B cell (primary cell): ENCODE data around the gene NTRK2. TPM values are rescaled to one million over a fixed set of nuclear protein-coding genes. Genes with fewer than 3 reads are reported as not detected.

Experiments used
- ATAC-seq: fragments of 200-7000 bp; cut with Tn5 transposase; one replicate; pipeline ENCODE4 v1.10.0; 2021; ENCODE audit warnings: low read depth, mild to moderate bottlenecking, moderate number of reproducible peaks, moderate library complexity
- CTCF ChIA-PET: fragments of 350-600 bp; sonication (Branson Sonifier 250); formaldehyde crosslinking; loops from one replicate; lab custom pipeline; 2021; ENCODE audit warnings: antibody characterized with exemption, inconsistent platforms; lab: Charles Lee
- POLR2A ChIA-PET: fragments of 350-600 bp; sonication (Branson Sonifier 250); formaldehyde crosslinking; loops from one replicate; lab custom pipeline; 2021; ENCODE audit warnings: antibody characterized with exemption; lab: Charles Lee
- DNase-seq: peaks from one replicate; pipeline ENCODE4 v3.0.0; 2013
- H2AFZ ChIP-seq: 2 replicates; pipeline ENCODE4 v1.6.1; 2012; ENCODE audit warnings: mild to moderate bottlenecking, low read depth, low read length; ENCODE audit not compliant: insufficient read depth, poor library complexity, severe bottlenecking
- H3K27ac ChIP-seq, 2 donors: 1 replicate in 1 of 2; 2 replicates in 1 of 2; pipeline ENCODE4 v1.5.1; 2012 to 2013; ENCODE audit warnings: low read length in 2 of 2, mild to moderate bottlenecking in 2 of 2, moderate library complexity in 1 of 2
- H3K27me3 ChIP-seq, 4 experiments: fragments of 200-600 bp in 1 of 4; sonication (generic) in 1 of 4; replicated peaks in 1 of 4; 1 replicate in 2 of 4; 2 replicates in 2 of 4; pipeline versions ENCODE4 v1.6.1 to v1.7.0; 2013 to 2016; ENCODE audit warnings: low read length in 3 of 4, mild to moderate bottlenecking in 2 of 4, mixed read lengths in 1 of 4, moderate library complexity in 1 of 4; ENCODE audit not compliant: insufficient read depth in 4 of 4, control insufficient read depth in 3 of 4; ENCODE audit errors: control extremely low read depth in 1 of 4
- H3K36me3 ChIP-seq, 2 experiments: replicated peaks in 1 of 2; 1 replicate in 1 of 2; 2 replicates in 1 of 2; pipeline versions ENCODE4 v1.6.1 to v1.7.1; 2013; ENCODE audit warnings: low read length in 1 of 2; ENCODE audit not compliant: insufficient read depth in 2 of 2, control insufficient read depth in 1 of 2; ENCODE audit errors: control extremely low read depth in 1 of 2, extremely low read depth in 1 of 2
- H3K4me1 ChIP-seq, 2 donors: fragments of 200-600 bp in 1 of 2; sonication (generic) in 1 of 2; 1 replicate in 1 of 2; 2 replicates in 1 of 2; pipeline versions ENCODE4 v1.5.1 to v1.6.1; 2013 to 2017; ENCODE audit warnings: low read length in 2 of 2; ENCODE audit not compliant: control insufficient read depth in 2 of 2, insufficient read depth in 2 of 2
- H3K4me2 ChIP-seq: replicated peaks from 2 replicates; pipeline ENCODE3; 2012; ENCODE audit warnings: mild to moderate bottlenecking, low read depth, low read length; ENCODE audit not compliant: poor library complexity, severe bottlenecking
- H3K4me3 ChIP-seq, 5 experiments: fragments of 200-600 bp in 1 of 5; sonication (generic) in 1 of 5; 1 replicate in 3 of 5; 2 replicates in 2 of 5; pipeline versions ENCODE4 v1.5.1 to v1.7.0; 2011 to 2016; ENCODE audit warnings: low read length in 4 of 5, mild to moderate bottlenecking in 4 of 5, low read depth in 2 of 5, control low read depth in 1 of 5, moderate library complexity in 1 of 5; ENCODE audit not compliant: insufficient read depth in 1 of 5; ENCODE audit errors: control extremely low read depth in 1 of 5, extremely low read depth in 1 of 5
- H3K79me2 ChIP-seq: fragments of 200-600 bp; sonication (generic); one replicate; pipeline ENCODE4 v1.6.0; 2016; ENCODE audit warnings: low read length; ENCODE audit not compliant: control insufficient read depth, insufficient read depth
- H3K9ac ChIP-seq: fragments of 200-600 bp; sonication (generic); 2 replicates; pipeline ENCODE4 v1.6.1; 2017; ENCODE audit warnings: mild to moderate bottlenecking, low read length, moderate library complexity
- H3K9me3 ChIP-seq, 3 donors: one replicate each; pipeline versions ENCODE4 v1.6.1 to v1.7.1; 2013; ENCODE audit warnings: low read length in 2 of 3; ENCODE audit not compliant: control insufficient read depth in 2 of 3, insufficient read depth in 1 of 3; ENCODE audit errors: control extremely low read depth in 1 of 3
- H4K20me1 ChIP-seq: 2 replicates; pipeline ENCODE4 v1.6.0; 2012; ENCODE audit warnings: mild to moderate bottlenecking, low read length; ENCODE audit not compliant: insufficient read depth, control insufficient read depth, poor library complexity, severe bottlenecking
- H3K27ac Mint-ChIP-seq: one replicate; pipeline ENCODE4 v1.8.0; 2021; ENCODE audit warnings: mixed read lengths
- H3K27me3 Mint-ChIP-seq: one replicate; pipeline ENCODE4 v1.8.0; 2021; ENCODE audit warnings: mixed read lengths
- H3K4me1 Mint-ChIP-seq: one replicate; pipeline ENCODE4 v1.8.0; 2021; ENCODE audit warnings: mixed read lengths
- H3K4me3 Mint-ChIP-seq: one replicate; pipeline ENCODE4 v1.8.0; 2021; ENCODE audit warnings: mixed read lengths
- H3K9me3 Mint-ChIP-seq: one replicate; pipeline ENCODE4 v1.8.0; 2022; ENCODE audit warnings: mixed read lengths; ENCODE audit not compliant: insufficient read depth
- CTCF ChIP-seq: fragments of 200-600 bp; IDR thresholded peaks from one replicate; pipeline ENCODE4 v1.8.0; 2022; ENCODE audit warnings: antibody characterized with exemption, mild to moderate bottlenecking
- EZH2 ChIP-seq: IDR thresholded peaks from 2 replicates; pipeline ENCODE4 v1.6.1; 2012; ENCODE audit warnings: borderline replicate concordance, low read depth, mild to moderate bottlenecking, moderate library complexity, low read length; ENCODE audit not compliant: insufficient read depth, poor library complexity, severe bottlenecking
- whole genome bisulfite sequencing: methylation state at CpG from one replicate; pipeline ENCODE4 v1.1.5; 2013; ENCODE audit warnings: missing lambda C conversion rate; ENCODE audit not compliant: insufficient coverage; 5-methylcytosine and 5-hydroxymethylcytosine counted together
- intact Hi-C: fragments of 100-400 bp; cut with micrococcal nuclease; formaldehyde crosslinking; loops from one replicate; pipeline ENCODE4 v1.10.0; 2022
- polyA plus RNA-seq: library from polyadenylated mRNA; depleted of rRNA; stranded (reverse); fragments of >200 nt; gene quantifications from 2 replicates; pipeline ENCODE4 v1.2.3, GENCODE V29; 2012
- total RNA-seq, 2 donors: library from RNA; stranded (reverse); fragments of 120-200 nt in 1 of 2; gene quantifications; 1 replicate in 1 of 2; 2 replicates in 1 of 2; pipeline versions ENCODE4 v1.2.3 to v1.2.4, GENCODE V29; 2013 to 2022

NTRK2 gene
- total and polyA plus RNA-seq, 2 donors (not counting 1 experiment from before 2014, with no cell fraction given), result 0.03 to 0.10 TPM

- no peaks in the 10 kb centered on the region for H4K20me1 ChIP-seq
- H3K4me3 Mint-ChIP-seq, result no peak overlapping the region
- no peaks in the 10 kb centered on the region for H3K27me3 Mint-ChIP-seq
- H3K9ac ChIP-seq, result no peak overlapping the region
- no peaks in the 10 kb centered on the region for H3K9me3 ChIP-seq
- no peak overlapping the region for H2AFZ ChIP-seq
- TF ChIP-seq EZH2, result no peak
- no peak for TF ChIP-seq CTCF
- WGBS, result 97% methylated on average over 5 of the region's 7 CpGs
- no peaks in the 10 kb centered on the region for H3K4me1 Mint-ChIP-seq
- DNase-seq (no peak), ATAC-seq (no peak)
- ChIA-PET CTCF (no interaction called here), POLR2A (no interaction called here)
- no peak overlapping the region for H3K27ac ChIP-seq
- intact Hi-C loops, result no loop called here
- H3K27me3 ChIP-seq, result no peaks in the 10 kb centered on the region
- no peaks in the 10 kb centered on the region for H3K36me3 ChIP-seq
- no peaks in the 10 kb centered on the region for H3K4me1 ChIP-seq
- no peaks in the 10 kb centered on the region for H3K9me3 Mint-ChIP-seq
- H3K4me2 ChIP-seq, result no peak overlapping the region
- H3K4me3 ChIP-seq, result no peak overlapping the region
- no peaks in the 10 kb centered on the region for H3K79me2 ChIP-seq
- no peak overlapping the region for H3K27ac Mint-ChIP-seq
These were observed 62.2 kb downstream of the NTRK2 start for GRCh38 chr9:84731696-84732095.

GRCh38 chr9:84736081-84736480 lies 66.6 kb downstream of the NTRK2 start:
- no peak overlapping the region for H2AFZ ChIP-seq
- POLR2A ChIA-PET, result no interaction called here
- H3K27ac Mint-ChIP-seq, result no peak overlapping the region
- no peaks in the 10 kb centered on the region for H4K20me1 ChIP-seq
- no peak for TF ChIP-seq EZH2
- TF ChIP-seq CTCF, result no peak
- H3K27me3 ChIP-seq, result no peaks in the 10 kb centered on the region
- H3K9me3 Mint-ChIP-seq, result no peaks in the 10 kb centered on the region
- CTCF ChIA-PET, result no interaction called here
- H3K4me2 ChIP-seq, result no peak overlapping the region
- 86% methylated on average over 7 of the region's 10 CpGs for WGBS
- peaks cover 3% of the 10 kb centered on the region for H3K27me3 Mint-ChIP-seq
- DNase-seq (no peak), ATAC-seq (no peak)
- H3K27ac ChIP-seq, result no peak overlapping the region
- no peaks in the 10 kb centered on the region for H3K36me3 ChIP-seq
- intact Hi-C loops, result no loop called here
- no peaks in the 10 kb centered on the region for H3K4me1 Mint-ChIP-seq
- no peak overlapping the region for H3K4me3 Mint-ChIP-seq
- no peaks in the 10 kb centered on the region for H3K9me3 ChIP-seq
- no peak overlapping the region for H3K4me3 ChIP-seq
- no peaks in the 10 kb centered on the region for H3K79me2 ChIP-seq
- no peak overlapping the region for H3K9ac ChIP-seq
- no peaks in the 10 kb centered on the region for H3K4me1 ChIP-seq
